GM12891 (cell line): ENCODE results near the gene TAS2R41.

Experiments used
- PAX5 ChIP-seq: IDR thresholded peaks from 2 replicates; pipeline ENCODE4 v1.6.1; 2011; ENCODE audit warnings: low read length, moderate library complexity, mild to moderate bottlenecking; ENCODE audit not compliant: insufficient read depth, severe bottlenecking
- POLR2A ChIP-seq: IDR thresholded peaks from 2 replicates; pipeline ENCODE4 v1.6.1; 2011; ENCODE audit warnings: low read depth, low read length, control low read depth
- POLR2AphosphoS5 ChIP-seq: IDR thresholded peaks from 2 replicates; pipeline ENCODE4 v1.6.1; 2011; ENCODE audit warnings: low read depth, low read length, control low read depth
- POU2F2 ChIP-seq: IDR thresholded peaks from 2 replicates; pipeline ENCODE4 v1.6.1; 2011; ENCODE audit warnings: low read depth, mild to moderate bottlenecking, control low read depth, low read length, moderate library complexity
- SPI1 ChIP-seq: IDR thresholded peaks from 2 replicates; pipeline ENCODE4 v1.6.1; 2011; ENCODE audit warnings: low read depth, low read length, control low read depth
- TAF1 ChIP-seq: IDR thresholded peaks from 2 replicates; pipeline ENCODE4 v1.6.1; 2011; ENCODE audit warnings: low read depth, low read length, control low read depth

- TF ChIP-seq SPI1 (no peak), TAF1 (no peak), POLR2AphosphoS5 (no peak), POLR2A (no peak), POU2F2 (no peak), PAX5 (no peak)
Observed at GRCh38 chr7:143467724-143468123, 9.9 kb upstream of the TAS2R41 start.
